MCF 10A (cell line): ENCODE measurements around the gene ID2. TPM values are rescaled to one million over a fixed set of nuclear protein-coding genes. Genes with fewer than 3 reads are reported as not detected.

Experiments used
- BruUV-seq: library from RNA; stranded (reverse); fragments of 400-500 nt; replicated peaks from 2 replicates; lab custom pipeline; 2021; lab: Mats Ljungman, UMichigan
- CTCF ChIA-PET: fragments of 300-600 bp; sonication (Branson Sonifier 250); formaldehyde crosslinking; extraction: SDS; loops from one replicate; lab custom pipeline; 2021; ENCODE audit warnings: antibody characterized with exemption, inconsistent platforms; lab: Yijun Ruan, JAX
- POLR2A ChIA-PET: fragments of 300-600, 350-650 bp; sonication (Branson Sonifier 250); formaldehyde crosslinking; extraction: SDS; loops from one replicate; lab custom pipeline; 2020; ENCODE audit warnings: antibody characterized with exemption, inconsistent platforms; lab: Yijun Ruan, JAX
- DNase-seq: peaks from one replicate; pipeline ENCODE4 v3.0.0-alpha.2; 2018; ENCODE audit not compliant: unreplicated experiment
- H3K27ac Mint-ChIP-seq: one replicate; pipeline ENCODE4 v1.8.0; 2022; ENCODE audit warnings: mild to moderate bottlenecking, low read depth, mixed read lengths; ENCODE audit not compliant: unreplicated experiment
- H3K27me3 Mint-ChIP-seq: one replicate; pipeline ENCODE4 v1.8.0; 2022; ENCODE audit warnings: mixed read lengths; ENCODE audit not compliant: insufficient read depth, unreplicated experiment
- H3K36me3 Mint-ChIP-seq: one replicate; pipeline ENCODE4 v1.8.0; 2022; ENCODE audit warnings: mild to moderate bottlenecking, moderate library complexity, mixed read lengths; ENCODE audit not compliant: insufficient read depth, unreplicated experiment
- H3K4me1 Mint-ChIP-seq: one replicate; pipeline ENCODE4 v1.8.0; 2022; ENCODE audit warnings: mixed read lengths; ENCODE audit not compliant: insufficient read depth, unreplicated experiment
- H3K4me3 Mint-ChIP-seq: one replicate; pipeline ENCODE4 v1.8.0; 2022; ENCODE audit warnings: mild to moderate bottlenecking, moderate library complexity, mixed read lengths; ENCODE audit not compliant: unreplicated experiment
- H3K9me3 Mint-ChIP-seq: one replicate; pipeline ENCODE4 v1.8.0; 2022; ENCODE audit warnings: mixed read lengths; ENCODE audit not compliant: unreplicated experiment
- intact Hi-C: fragments of 100-400 bp; cut with micrococcal nuclease; formaldehyde crosslinking; loops from 2 replicates; pipeline ENCODE4 v1.14.1; 2022
- total RNA-seq: library from RNA; stranded (reverse); gene quantifications from 2 replicates; pipeline ENCODE4 v1.2.3, GENCODE V29; 2022
- TF ChIP-seq, protein P1 (sequence below): fragments of 200-600 bp; IDR thresholded peaks from one replicate; pipeline ENCODE4 v1.8.0; 2022; ENCODE audit warnings: antibody characterized with exemption, mild to moderate bottlenecking; ENCODE audit not compliant: unreplicated experiment

Gene ID2
- total RNA-seq, 1 experiment from 2014 or later, result 2.0 TPM

DNA sequence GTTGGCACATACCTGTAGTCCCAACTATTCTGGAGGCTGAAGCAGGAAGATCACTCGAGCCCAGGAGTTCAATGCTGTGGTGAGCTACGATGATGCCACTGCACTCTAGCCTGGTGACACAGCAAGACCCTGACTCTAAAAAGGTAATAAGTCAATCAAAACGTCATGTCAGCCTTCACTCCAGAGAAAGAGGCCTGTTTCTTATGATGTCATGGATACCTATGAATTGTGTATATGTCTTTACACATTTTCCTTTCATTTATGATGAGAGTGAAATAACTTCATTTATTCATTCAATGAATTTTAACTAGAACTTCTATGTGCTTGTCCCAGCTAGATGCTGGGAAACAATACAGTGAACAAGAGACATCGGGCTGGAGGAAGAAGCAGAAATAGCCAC lies 25.0 kb upstream of the ID2 start:
- ChIA-PET CTCF (interaction anchor here (0.6 to 1.0 kb wide), 2 partner anchors 13 to 565 kb away, joined by 3 to 5 read pairs; no protein-coding TSS in a partner anchor), POLR2A (interaction anchor here (0.6 kb wide), 1 partner anchor 34 kb away, joined by 4 read pairs; no protein-coding TSS in a partner anchor)
- intact Hi-C loops, result no loop called here
- BruUV-seq, result no TSS peak
- H3K4me1 Mint-ChIP-seq, result no peaks in the 10 kb centered on the region
- no peak for DNase-seq
- no peak overlapping the region for H3K27ac Mint-ChIP-seq
- peaks cover 6% of the 10 kb centered on the region for H3K9me3 Mint-ChIP-seq
- TF ChIP-seq, protein P1, sequence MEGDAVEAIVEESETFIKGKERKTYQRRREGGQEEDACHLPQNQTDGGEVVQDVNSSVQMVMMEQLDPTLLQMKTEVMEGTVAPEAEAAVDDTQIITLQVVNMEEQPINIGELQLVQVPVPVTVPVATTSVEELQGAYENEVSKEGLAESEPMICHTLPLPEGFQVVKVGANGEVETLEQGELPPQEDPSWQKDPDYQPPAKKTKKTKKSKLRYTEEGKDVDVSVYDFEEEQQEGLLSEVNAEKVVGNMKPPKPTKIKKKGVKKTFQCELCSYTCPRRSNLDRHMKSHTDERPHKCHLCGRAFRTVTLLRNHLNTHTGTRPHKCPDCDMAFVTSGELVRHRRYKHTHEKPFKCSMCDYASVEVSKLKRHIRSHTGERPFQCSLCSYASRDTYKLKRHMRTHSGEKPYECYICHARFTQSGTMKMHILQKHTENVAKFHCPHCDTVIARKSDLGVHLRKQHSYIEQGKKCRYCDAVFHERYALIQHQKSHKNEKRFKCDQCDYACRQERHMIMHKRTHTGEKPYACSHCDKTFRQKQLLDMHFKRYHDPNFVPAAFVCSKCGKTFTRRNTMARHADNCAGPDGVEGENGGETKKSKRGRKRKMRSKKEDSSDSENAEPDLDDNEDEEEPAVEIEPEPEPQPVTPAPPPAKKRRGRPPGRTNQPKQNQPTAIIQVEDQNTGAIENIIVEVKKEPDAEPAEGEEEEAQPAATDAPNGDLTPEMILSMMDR, result no peak
- no peaks in the 10 kb centered on the region for H3K27me3 Mint-ChIP-seq
- H3K4me3 Mint-ChIP-seq, result no peak overlapping the region
- H3K36me3 Mint-ChIP-seq, result peaks cover 4% of the 10 kb centered on the region

DNA sequence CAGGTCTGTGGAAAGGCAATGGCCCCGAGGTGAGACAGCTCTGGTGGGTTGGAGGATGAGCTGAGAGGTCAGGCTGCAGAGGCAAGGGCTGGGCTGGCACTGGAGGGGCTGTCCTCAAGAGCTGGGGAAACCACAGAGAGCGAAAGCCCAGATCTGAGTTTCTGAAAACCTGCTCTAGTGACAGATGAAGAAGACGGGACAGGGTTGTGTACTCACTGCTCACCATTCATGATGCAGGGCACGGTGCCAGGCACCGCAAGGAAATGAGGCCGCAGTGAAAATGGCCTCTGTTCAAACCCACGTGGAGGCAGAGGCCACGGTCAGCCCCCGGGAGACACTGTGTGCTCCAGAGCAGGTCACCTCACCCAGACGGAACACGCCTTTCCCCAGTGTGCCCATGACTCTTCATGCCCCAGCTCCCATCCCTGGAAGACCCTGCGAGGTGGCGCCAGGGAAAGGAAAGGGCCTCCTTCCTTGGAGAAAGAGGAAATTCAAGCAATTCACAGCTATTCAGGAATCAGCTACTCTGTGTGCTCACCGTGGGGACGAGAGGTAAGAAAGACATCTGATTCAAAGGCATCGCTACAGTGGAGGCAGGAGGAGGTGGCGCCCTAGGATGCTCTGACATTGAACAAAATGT lies 24.3 kb upstream of the ID2 start:
- CTCF ChIA-PET, result no interaction called here
- POLR2A ChIA-PET, result no interaction called here
- peaks cover 4% of the 10 kb centered on the region for H3K4me1 Mint-ChIP-seq
- TF ChIP-seq, protein P1, result no peak
- intact Hi-C loops, result no loop called here
- BruUV-seq, result no TSS peak
- peaks cover 4% of the 10 kb centered on the region for H3K36me3 Mint-ChIP-seq
- no peak for DNase-seq
- H3K9me3 Mint-ChIP-seq, result peaks cover 6% of the 10 kb centered on the region
- no peak overlapping the region for H3K27ac Mint-ChIP-seq
- H3K27me3 Mint-ChIP-seq, result no peaks in the 10 kb centered on the region
- H3K4me3 Mint-ChIP-seq, result no peak overlapping the region

DNA sequence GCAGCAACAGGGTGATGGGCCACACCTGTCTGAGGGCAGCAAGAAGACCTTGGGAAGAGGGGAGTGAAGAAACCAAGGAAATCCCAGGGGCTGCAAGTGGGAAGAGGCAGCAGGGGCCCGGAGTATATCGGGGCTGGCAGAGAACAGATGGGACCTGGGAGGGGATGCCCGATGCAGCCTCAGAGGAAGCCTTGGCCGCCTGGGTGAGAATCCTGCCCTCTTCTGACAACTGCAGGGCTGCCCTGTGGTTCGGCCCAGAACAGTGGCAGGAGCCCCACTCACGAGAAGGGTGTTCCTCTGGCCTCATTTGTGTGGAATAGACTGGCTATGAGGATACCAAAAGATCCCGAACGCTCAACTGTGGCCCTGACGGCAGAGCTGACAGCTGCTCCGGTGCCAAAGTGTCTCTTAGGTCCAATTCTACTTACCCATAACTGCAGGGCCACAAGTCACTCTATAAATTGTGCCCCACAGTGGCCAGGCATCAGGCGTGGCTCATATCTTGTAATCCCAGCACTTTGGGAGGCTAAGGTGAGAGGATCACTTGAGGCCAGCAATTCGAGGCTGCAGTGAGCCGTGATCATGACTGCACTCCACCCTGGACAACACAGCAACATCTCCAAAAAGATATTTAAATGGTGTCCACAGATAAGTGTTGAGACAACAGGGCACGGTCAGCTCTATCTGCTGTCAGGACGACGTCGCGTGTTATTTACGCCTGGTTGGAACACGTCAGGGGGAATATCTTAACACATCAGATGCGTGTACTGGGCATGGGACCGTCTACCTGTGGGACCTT lies 23.6 kb upstream of the ID2 start:
- CTCF ChIA-PET, result no interaction called here
- POLR2A ChIA-PET, result no interaction called here
- H3K27ac Mint-ChIP-seq, result no peak overlapping the region

More for the DNA sequence above, 23.6 kb upstream of the ID2 start:
- intact Hi-C loops, result no loop called here
- Mint-ChIP-seq H3K4me1 (peaks cover 6% of the 10 kb centered on the region), H3K36me3 (peaks cover 4% of the 10 kb centered on the region), H3K4me3 (no peak overlapping the region), H3K27me3 (no peaks in the 10 kb centered on the region), H3K9me3 (peaks cover 6% of the 10 kb centered on the region)
- DNase-seq, result no peak
- TF ChIP-seq, protein P1, result no peak
- BruUV-seq, result no TSS peak
